ENCODE measurements around the gene MLXIPL. TPM values are rescaled to one million over a fixed set of nuclear protein-coding genes. Genes with fewer than 3 reads are reported as not detected.

Gene MLXIPL, protein sequence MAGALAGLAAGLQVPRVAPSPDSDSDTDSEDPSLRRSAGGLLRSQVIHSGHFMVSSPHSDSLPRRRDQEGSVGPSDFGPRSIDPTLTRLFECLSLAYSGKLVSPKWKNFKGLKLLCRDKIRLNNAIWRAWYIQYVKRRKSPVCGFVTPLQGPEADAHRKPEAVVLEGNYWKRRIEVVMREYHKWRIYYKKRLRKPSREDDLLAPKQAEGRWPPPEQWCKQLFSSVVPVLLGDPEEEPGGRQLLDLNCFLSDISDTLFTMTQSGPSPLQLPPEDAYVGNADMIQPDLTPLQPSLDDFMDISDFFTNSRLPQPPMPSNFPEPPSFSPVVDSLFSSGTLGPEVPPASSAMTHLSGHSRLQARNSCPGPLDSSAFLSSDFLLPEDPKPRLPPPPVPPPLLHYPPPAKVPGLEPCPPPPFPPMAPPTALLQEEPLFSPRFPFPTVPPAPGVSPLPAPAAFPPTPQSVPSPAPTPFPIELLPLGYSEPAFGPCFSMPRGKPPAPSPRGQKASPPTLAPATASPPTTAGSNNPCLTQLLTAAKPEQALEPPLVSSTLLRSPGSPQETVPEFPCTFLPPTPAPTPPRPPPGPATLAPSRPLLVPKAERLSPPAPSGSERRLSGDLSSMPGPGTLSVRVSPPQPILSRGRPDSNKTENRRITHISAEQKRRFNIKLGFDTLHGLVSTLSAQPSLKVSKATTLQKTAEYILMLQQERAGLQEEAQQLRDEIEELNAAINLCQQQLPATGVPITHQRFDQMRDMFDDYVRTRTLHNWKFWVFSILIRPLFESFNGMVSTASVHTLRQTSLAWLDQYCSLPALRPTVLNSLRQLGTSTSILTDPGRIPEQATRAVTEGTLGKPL
- 100 to 1,000 TPM in 1 of 4 donors, 10 to 100 TPM in 3; 37.3 to 217 (median 54.5) TPM for total RNA-seq

DNA sequence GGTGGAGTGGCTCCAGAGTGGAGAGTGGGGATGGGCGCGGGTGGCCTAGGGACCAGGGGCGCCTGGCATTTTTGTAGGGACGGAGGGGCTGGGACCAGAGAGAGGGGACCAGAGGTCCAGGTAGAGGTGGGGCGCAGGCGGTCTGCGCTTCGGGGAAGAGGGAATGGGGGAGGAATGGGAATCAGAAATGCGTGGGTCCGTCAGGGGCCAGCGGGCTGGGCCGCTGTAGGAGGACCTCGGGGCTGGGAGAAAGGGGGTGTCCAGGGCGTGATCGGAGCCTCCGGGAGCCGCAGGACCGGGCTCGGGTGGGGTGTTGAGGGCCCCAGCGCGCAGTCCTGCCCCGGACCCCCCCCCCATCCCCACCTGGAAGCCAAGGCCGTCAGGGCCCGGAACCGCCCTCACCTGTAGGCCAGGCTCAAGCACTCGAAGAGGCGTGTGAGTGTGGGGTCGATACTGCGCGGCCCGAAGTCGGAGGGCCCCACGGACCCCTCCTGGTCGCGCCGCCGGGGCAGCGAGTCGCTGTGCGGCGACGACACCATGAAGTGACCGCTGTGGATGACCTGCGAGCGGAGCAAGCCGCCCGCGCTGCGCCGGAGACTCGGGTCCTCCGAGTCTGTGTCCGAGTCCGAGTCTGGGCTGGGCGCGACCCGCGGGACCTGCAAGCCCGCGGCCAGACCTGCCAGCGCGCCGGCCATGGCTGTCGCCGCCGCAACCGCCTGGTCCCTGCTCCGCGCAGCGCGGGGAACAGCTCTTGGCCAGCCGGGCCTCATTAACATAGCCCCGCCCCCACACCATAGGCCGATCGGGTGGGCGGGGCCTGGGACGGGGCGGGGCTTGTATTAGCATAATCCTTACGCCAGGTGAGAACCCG, at the start of gene MLXIPL:
Gene MLXIPL (minus strand): TSS at position 725 of the 871 bp plus-strand sequence. CDS start 30 bp downstream, at position 695.
- DNase-seq (ENCODE audit: low spot score), result peak; percentile 77
- TF ChIP-seq, protein P1, sequence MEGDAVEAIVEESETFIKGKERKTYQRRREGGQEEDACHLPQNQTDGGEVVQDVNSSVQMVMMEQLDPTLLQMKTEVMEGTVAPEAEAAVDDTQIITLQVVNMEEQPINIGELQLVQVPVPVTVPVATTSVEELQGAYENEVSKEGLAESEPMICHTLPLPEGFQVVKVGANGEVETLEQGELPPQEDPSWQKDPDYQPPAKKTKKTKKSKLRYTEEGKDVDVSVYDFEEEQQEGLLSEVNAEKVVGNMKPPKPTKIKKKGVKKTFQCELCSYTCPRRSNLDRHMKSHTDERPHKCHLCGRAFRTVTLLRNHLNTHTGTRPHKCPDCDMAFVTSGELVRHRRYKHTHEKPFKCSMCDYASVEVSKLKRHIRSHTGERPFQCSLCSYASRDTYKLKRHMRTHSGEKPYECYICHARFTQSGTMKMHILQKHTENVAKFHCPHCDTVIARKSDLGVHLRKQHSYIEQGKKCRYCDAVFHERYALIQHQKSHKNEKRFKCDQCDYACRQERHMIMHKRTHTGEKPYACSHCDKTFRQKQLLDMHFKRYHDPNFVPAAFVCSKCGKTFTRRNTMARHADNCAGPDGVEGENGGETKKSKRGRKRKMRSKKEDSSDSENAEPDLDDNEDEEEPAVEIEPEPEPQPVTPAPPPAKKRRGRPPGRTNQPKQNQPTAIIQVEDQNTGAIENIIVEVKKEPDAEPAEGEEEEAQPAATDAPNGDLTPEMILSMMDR (IDR thresholded peaks at IDR 0.05), result no peak
- peak; percentile 78 for ATAC-seq (ENCODE audit: low FRiP score)

GRCh38 chr7:73671857-73672445, 47.6 kb upstream of the MLXIPL start:
- ATAC-seq (ENCODE audit: low FRiP score), result no peak
- DNase-seq (ENCODE audit: low spot score), result no peak
- TF ChIP-seq, protein P1 (IDR thresholded peaks at IDR 0.05), result no peak

DNA sequence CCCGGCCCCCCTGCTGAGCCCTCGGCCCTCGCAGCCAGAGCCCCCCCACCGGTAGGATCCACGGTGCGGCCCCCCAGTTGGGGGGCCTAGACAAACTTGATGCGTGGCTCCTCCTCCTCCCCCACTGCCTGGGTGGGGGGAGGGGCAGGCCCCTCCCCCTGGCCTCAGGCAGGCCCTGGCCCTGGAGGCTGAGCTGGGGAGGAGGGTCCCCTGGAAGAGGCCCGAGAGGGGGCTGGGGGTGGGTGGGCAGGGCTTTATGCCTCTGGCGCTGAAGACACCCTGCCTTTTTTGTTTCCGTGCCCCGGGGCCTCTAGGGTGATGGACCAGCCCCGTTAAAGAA, 47.0 kb upstream of the MLXIPL start:
- TF ChIP-seq, protein P1 (IDR thresholded peaks at IDR 0.05), result no peak
- DNase-seq (ENCODE audit: low spot score) (no peak), ATAC-seq (ENCODE audit: low FRiP score) (no peak)

- TF ChIP-seq, protein P1 (IDR thresholded peaks at IDR 0.05), result no peak
- ATAC-seq (ENCODE audit: low FRiP score) (no peak), DNase-seq (ENCODE audit: low spot score) (no peak)
These were observed 45.6 kb upstream of the MLXIPL start for GRCh38 chr7:73669858-73670385.

GRCh38 chr7:73669288-73669701, 45.0 kb upstream of the MLXIPL start:
- no peak for DNase-seq (ENCODE audit: low spot score)
- ATAC-seq (ENCODE audit: low FRiP score), result no peak
- TF ChIP-seq, protein P1 (IDR thresholded peaks at IDR 0.05), result no peak

- no peak for DNase-seq (ENCODE audit: low spot score)
- TF ChIP-seq, protein P1 (IDR thresholded peaks at IDR 0.05), result no peak
- no peak for ATAC-seq (ENCODE audit: low FRiP score)
These were observed 44.5 kb upstream of the MLXIPL start for GRCh38 chr7:73668886-73669230.
